ENCODE measurements around the gene GRK6. TPM values are rescaled to one million over a fixed set of nuclear protein-coding genes. Genes with fewer than 3 reads are reported as not detected.

GRK6 gene
- total RNA-seq, 1 experiment from 2014 or later = 82.3 TPM

DNA sequence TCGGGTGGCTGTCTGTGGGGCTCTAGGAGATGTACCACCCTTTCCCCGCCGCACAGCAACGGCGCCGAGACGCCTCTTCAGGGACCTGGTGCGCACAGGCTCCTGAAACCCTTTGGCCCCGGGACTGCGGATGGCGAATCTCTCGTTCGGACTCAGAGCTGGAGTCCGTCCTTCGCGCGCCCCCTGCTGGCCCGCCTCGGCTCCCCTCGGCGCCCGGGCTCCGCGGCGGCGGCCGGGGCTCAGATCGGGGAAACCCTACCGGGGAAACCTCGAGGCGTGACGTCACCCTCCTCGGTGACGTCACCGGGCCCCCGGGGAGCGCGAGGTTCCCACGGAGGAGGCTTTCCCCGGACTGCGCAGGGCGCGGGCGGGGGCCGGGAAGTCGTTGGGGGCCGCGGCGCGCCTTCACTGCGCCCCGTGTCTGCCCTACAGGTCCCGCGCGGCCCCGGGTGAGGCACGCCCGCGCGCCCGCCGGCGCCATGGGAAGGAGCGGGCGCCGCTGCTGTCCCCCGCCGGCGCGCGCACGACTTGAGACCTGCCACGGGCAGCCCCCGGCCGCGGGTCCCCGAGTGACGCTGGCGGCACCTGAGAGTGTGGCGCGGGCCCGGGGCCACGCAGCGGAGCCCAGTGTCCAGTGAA lies 28.0 kb downstream of the GRK6 start:
- peaks cover 22% of the 10 kb centered on the region; the same call in 1 of the 2 replicates for H3F3A ChIP-seq (ENCODE audit: insufficient read depth, low read depth)
- intact Hi-C loops (cut with micrococcal nuclease; ENCODE audit: unreplicated experiment) = loop anchor here (1.0 to 2.0 kb wide), 6 partner anchors 28 to 340 kb away; partner anchors contain the start of gene GRK6
- BruUV-seq (replicated peaks) = no TSS peak
- no peaks in the 10 kb centered on the region for H3K27me3 ChIP-seq (ENCODE audit: insufficient read depth, low read depth)
- DNase-seq = peak; percentile 71 to 96
- H4K20me1 ChIP-seq (ENCODE audit: insufficient read depth) = peaks cover 27% of the 10 kb centered on the region
- ChIA-PET CTCF (interaction anchor here (0.5 to 2.1 kb wide), 10 partner anchors 20 to 574 kb away, joined by 3 to 9 read pairs (median 4); partner anchors contain the start of gene GRK6), POLR2A (ENCODE audit: unreplicated experiment) (interaction anchor here (0.7 kb wide), 2 partner anchors 41 to 50 kb away, joined by 3 read pairs; no protein-coding TSS in a partner anchor)
- peak overlapping the region; percentile 77 for H3K4me3 ChIP-seq
- TF ChIP-seq EZH2 (IDR thresholded peaks at IDR 0.05; ENCODE audit: low read depth) = no peak
- TF ChIP-seq, protein P1, sequence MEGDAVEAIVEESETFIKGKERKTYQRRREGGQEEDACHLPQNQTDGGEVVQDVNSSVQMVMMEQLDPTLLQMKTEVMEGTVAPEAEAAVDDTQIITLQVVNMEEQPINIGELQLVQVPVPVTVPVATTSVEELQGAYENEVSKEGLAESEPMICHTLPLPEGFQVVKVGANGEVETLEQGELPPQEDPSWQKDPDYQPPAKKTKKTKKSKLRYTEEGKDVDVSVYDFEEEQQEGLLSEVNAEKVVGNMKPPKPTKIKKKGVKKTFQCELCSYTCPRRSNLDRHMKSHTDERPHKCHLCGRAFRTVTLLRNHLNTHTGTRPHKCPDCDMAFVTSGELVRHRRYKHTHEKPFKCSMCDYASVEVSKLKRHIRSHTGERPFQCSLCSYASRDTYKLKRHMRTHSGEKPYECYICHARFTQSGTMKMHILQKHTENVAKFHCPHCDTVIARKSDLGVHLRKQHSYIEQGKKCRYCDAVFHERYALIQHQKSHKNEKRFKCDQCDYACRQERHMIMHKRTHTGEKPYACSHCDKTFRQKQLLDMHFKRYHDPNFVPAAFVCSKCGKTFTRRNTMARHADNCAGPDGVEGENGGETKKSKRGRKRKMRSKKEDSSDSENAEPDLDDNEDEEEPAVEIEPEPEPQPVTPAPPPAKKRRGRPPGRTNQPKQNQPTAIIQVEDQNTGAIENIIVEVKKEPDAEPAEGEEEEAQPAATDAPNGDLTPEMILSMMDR (conservative IDR thresholded peaks at IDR 0.05) = peak; percentile 82
- H3K4me1 ChIP-seq (replicated peaks; ENCODE audit: insufficient read depth) = 0 out of 2 replicates have a peak, but pooled peaks cover 5% of the 10 kb centered on the region
- 0 out of 2 replicates have a peak overlapping the region, but pooled peaks have one; percentile 26 for H3K27ac ChIP-seq
- peak overlapping the region; percentile 98 for H3K4me2 ChIP-seq
- peak overlapping the region; percentile 80 for H2AFZ ChIP-seq
- H3K79me2 ChIP-seq (ENCODE audit: low read depth) = peaks cover 9% of the 10 kb centered on the region; the same call in 1 of the 2 replicates
- no peaks in the 10 kb centered on the region for H3K9me2 ChIP-seq (ENCODE audit: insufficient read depth)
- H3K36me3 ChIP-seq (ENCODE audit: low read depth) = peaks cover 5% of the 10 kb centered on the region; the same call in 1 of the 2 replicates
- H3K9me3 ChIP-seq (ENCODE audit: insufficient read depth, low read depth) = no peaks in the 10 kb centered on the region

DNA sequence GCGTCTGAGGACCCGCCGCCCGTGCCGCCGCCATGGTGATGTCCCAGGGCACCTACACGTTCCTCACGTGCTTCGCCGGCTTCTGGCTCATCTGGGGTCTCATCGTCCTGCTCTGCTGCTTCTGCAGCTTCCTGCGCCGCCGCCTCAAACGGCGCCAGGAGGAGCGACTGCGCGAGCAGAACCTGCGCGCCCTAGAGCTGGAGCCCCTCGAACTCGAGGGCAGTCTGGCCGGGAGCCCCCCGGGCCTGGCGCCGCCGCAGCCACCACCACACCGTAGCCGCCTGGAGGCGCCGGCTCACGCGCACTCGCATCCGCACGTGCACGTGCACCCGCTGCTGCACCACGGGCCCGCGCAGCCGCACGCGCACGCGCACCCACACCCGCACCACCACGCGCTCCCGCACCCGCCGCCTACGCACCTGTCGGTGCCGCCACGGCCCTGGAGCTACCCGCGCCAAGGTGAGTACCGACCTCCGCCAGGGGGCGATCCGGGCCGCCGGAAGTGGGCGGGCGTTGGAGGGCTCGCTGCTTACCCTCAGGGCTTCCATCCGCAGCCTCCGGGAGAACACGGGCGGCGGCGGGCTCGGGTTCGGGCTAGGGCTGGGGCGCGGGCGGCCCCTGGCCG lies 28.7 kb downstream of the GRK6 start:
- Histone ChIP-seq H3K27me3 (ENCODE audit: insufficient read depth, low read depth) (no peaks in the 10 kb centered on the region), H3F3A (ENCODE audit: insufficient read depth, low read depth) (peaks cover 21% of the 10 kb centered on the region; the same call in 1 of the 2 replicates), H4K20me1 (ENCODE audit: insufficient read depth) (peaks cover 27% of the 10 kb centered on the region), H3K4me3 (peak overlapping the region; percentile 77), H3K36me3 (ENCODE audit: low read depth) (peaks cover 5% of the 10 kb centered on the region; the same call in 1 of the 2 replicates), H3K27ac (0 out of 2 replicates have a peak overlapping the region, but pooled peaks have one; percentile 26), H3K79me2 (ENCODE audit: low read depth) (0 out of 2 replicates have a peak, but pooled peaks cover 3% of the 10 kb centered on the region), H3K4me2 (peak overlapping the region; percentile 98), H3K9me3 (ENCODE audit: insufficient read depth, low read depth) (no peaks in the 10 kb centered on the region), H3K9me2 (ENCODE audit: insufficient read depth) (no peaks in the 10 kb centered on the region), H3K4me1 (replicated peaks; ENCODE audit: insufficient read depth) (0 out of 2 replicates have a peak, but pooled peaks cover 5% of the 10 kb centered on the region), H2AFZ (peak overlapping the region; percentile 80)
- no TSS peak for BruUV-seq (replicated peaks)
- intact Hi-C loops (cut with micrococcal nuclease; ENCODE audit: unreplicated experiment) = loop anchor here (1.0 to 2.0 kb wide), 3 partner anchors 28 to 341 kb away; partner anchors contain the start of gene GRK6
- TF ChIP-seq, protein P1 (conservative IDR thresholded peaks at IDR 0.05) = peak; percentile 74
- TF ChIP-seq EZH2 (IDR thresholded peaks at IDR 0.05; ENCODE audit: low read depth) = no peak
- ChIA-PET POLR2A (ENCODE audit: unreplicated experiment) (interaction anchor here (0.6 to 0.7 kb wide), 4 partner anchors 17 to 92 kb away, joined by 3 to 5 read pairs (median 3); no protein-coding TSS in a partner anchor), CTCF (interaction anchor here (0.5 to 2.1 kb wide), 15 partner anchors 19 to 574 kb away, joined by 3 to 9 read pairs (median 4); partner anchors contain the start of gene GRK6)
- DNase-seq = peak; percentile 62 to 92
